Stimulated activated CD4-positive, alpha-beta T cell treated with anti-CD3 and anti-CD28 coated beads, Interleukin-12 subunit alpha, Interleukin-12 subunit beta, amount 100 ng/mL, for 24 hours (primary cell): ENCODE results near the gene DMWD.

Experiments used
- DNase-seq, 2 experiments: peaks; one replicate each; pipeline ENCODE4 v3.0.0-alpha.2; 2020; ENCODE audit warnings: low read depth in 2 of 2

Gene DMWD

GRCh38 chr19:45770192-45771101 lies 22.2 kb downstream of the DMWD start:
- DNase-seq, result peak; percentile 76 to 84

GRCh38 chr19:45769821-45770191 lies 22.8 kb downstream of the DMWD start:
- peak in 1 of 2 experiments; percentile 28 for DNase-seq

- DNase-seq, result peak; percentile 86 to 95
Observed at GRCh38 chr19:45768984-45769782, 23.5 kb downstream of the DMWD start, which contains the start of gene SIX5. Gene SIX5, minus strand, starts transcription at chr19:45769252. Its CDS starts 408 bp downstream, at chr19:45768844.

GRCh38 chr19:45768655-45768983 lies 24.0 kb downstream of the DMWD start:
- DNase-seq, result peak in 1 of 2 experiments; percentile 28

- DNase-seq, result no peak
Observed at GRCh38 chr19:45767881-45768654, 24.6 kb downstream of the DMWD start.

GRCh38 chr19:45767410-45767880 lies 25.2 kb downstream of the DMWD start:
- DNase-seq, result no peak

- no peak for DNase-seq
Observed at GRCh38 chr19:45766869-45767346, 25.7 kb downstream of the DMWD start.

- DNase-seq, result no peak
Observed at GRCh38 chr19:45766296-45766868, 26.3 kb downstream of the DMWD start.

- no peak for DNase-seq
Observed at GRCh38 chr19:45765702-45766295, 26.8 kb downstream of the DMWD start.

GRCh38 chr19:45764945-45765701 lies 27.5 kb downstream of the DMWD start:
- no peak for DNase-seq

GRCh38 chr19:45764475-45764874 lies 28.2 kb downstream of the DMWD start:
- DNase-seq, result no peak

GRCh38 chr19:45763691-45764294 lies 28.9 kb downstream of the DMWD start:
- no peak for DNase-seq

- no peak for DNase-seq
Observed at GRCh38 chr19:45762870-45763631, 29.6 kb downstream of the DMWD start.

GRCh38 chr19:45761714-45762113 lies 30.9 kb downstream of the DMWD start:
- DNase-seq, result no peak

GRCh38 chr19:45758921-45759320 lies 33.7 kb downstream of the DMWD start:
- no peak for DNase-seq

- no peak for DNase-seq
Observed at GRCh38 chr19:45757695-45758094, 35.0 kb downstream of the DMWD start.

GRCh38 chr19:45754323-45754722 lies 38.3 kb downstream of the DMWD start:
- DNase-seq, result no peak

- no peak for DNase-seq
Observed at GRCh38 chr19:45753548-45753947, 39.1 kb downstream of the DMWD start.

GRCh38 chr19:45752639-45753038 lies 40.0 kb downstream of the DMWD start:
- no peak for DNase-seq
